MCF 10A (cell line): ENCODE data around the gene C11orf54. TPM values are rescaled to one million over a fixed set of nuclear protein-coding genes. Genes with fewer than 3 reads are reported as not detected.
A peak's percentile ranks its signal among the peaks of the same experiment; 100 is the strongest.
"Not testable (repeated sequence)": the region's sequence is repeated elsewhere in the genome, so short reads cannot be mapped to it uniquely, and the experiment has no call there.

ENCODE experiments used
- BruUV-seq: library from RNA; stranded (reverse); fragments of 400-500 nt; replicated peaks from 2 replicates; lab custom pipeline; 2021; lab: Mats Ljungman, UMichigan
- CTCF ChIA-PET: fragments of 300-600 bp; sonication (Branson Sonifier 250); formaldehyde crosslinking; extraction: SDS; loops from one replicate; lab custom pipeline; 2021; ENCODE audit warnings: antibody characterized with exemption, inconsistent platforms; lab: Yijun Ruan, JAX
- POLR2A ChIA-PET: fragments of 300-600, 350-650 bp; sonication (Branson Sonifier 250); formaldehyde crosslinking; extraction: SDS; loops from one replicate; lab custom pipeline; 2020; ENCODE audit warnings: antibody characterized with exemption, inconsistent platforms; lab: Yijun Ruan, JAX
- DNase-seq: peaks from one replicate; pipeline ENCODE4 v3.0.0-alpha.2; 2018; ENCODE audit not compliant: unreplicated experiment
- H3K27ac Mint-ChIP-seq: one replicate; pipeline ENCODE4 v1.8.0; 2022; ENCODE audit warnings: mild to moderate bottlenecking, low read depth, mixed read lengths; ENCODE audit not compliant: unreplicated experiment
- H3K27me3 Mint-ChIP-seq: one replicate; pipeline ENCODE4 v1.8.0; 2022; ENCODE audit warnings: mixed read lengths; ENCODE audit not compliant: insufficient read depth, unreplicated experiment
- H3K36me3 Mint-ChIP-seq: one replicate; pipeline ENCODE4 v1.8.0; 2022; ENCODE audit warnings: mild to moderate bottlenecking, moderate library complexity, mixed read lengths; ENCODE audit not compliant: insufficient read depth, unreplicated experiment
- H3K4me1 Mint-ChIP-seq: one replicate; pipeline ENCODE4 v1.8.0; 2022; ENCODE audit warnings: mixed read lengths; ENCODE audit not compliant: insufficient read depth, unreplicated experiment
- H3K4me3 Mint-ChIP-seq: one replicate; pipeline ENCODE4 v1.8.0; 2022; ENCODE audit warnings: mild to moderate bottlenecking, moderate library complexity, mixed read lengths; ENCODE audit not compliant: unreplicated experiment
- H3K9me3 Mint-ChIP-seq: one replicate; pipeline ENCODE4 v1.8.0; 2022; ENCODE audit warnings: mixed read lengths; ENCODE audit not compliant: unreplicated experiment
- intact Hi-C: fragments of 100-400 bp; cut with micrococcal nuclease; formaldehyde crosslinking; loops from 2 replicates; pipeline ENCODE4 v1.14.1; 2022
- total RNA-seq: library from RNA; stranded (reverse); gene quantifications from 2 replicates; pipeline ENCODE4 v1.2.3, GENCODE V29; 2022
- TF ChIP-seq, protein P1 (sequence below): fragments of 200-600 bp; IDR thresholded peaks from one replicate; pipeline ENCODE4 v1.8.0; 2022; ENCODE audit warnings: antibody characterized with exemption, mild to moderate bottlenecking; ENCODE audit not compliant: unreplicated experiment

C11orf54 gene
- total RNA-seq, 1 experiment from 2014 or later: 13.8 TPM

DNA sequence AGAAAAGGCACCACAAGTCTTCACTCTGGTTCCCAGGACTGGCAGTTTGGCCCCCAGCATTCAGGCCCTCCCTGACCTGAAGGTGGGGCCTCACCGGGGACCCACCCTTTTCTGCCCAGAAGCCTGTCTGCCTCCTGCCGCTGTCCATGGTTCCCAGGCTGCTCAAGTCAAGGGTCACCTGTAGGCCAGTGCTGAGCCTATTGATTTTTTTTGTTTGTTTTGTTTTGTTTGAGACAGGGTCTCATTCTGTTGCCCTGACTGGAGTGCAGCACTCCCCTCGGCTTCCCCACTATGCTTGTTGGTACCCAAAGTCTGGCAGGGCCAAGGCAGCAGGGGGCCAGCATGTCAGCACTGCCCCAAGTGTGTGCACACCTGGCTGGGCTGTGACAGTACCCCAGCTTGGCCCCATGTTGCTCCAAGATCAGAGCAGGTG lies 31.6 kb downstream of the C11orf54 start:
- H3K4me3 Mint-ChIP-seq: no peak overlapping the region
- BruUV-seq: no TSS peak
- H3K9me3 Mint-ChIP-seq: no peaks in the 10 kb centered on the region
- H3K27ac Mint-ChIP-seq: no peak overlapping the region
- ChIA-PET CTCF (no interaction called here), POLR2A (interaction anchor here (1.0 to 5.3 kb wide), 2 partner anchors 10 to 31 kb away, joined by 3 to 27 read pairs; partner anchors contain the start of genes C11orf54, MED17 and TAF1D)
- intact Hi-C loops: no loop called here
- H3K36me3 Mint-ChIP-seq: no peaks in the 10 kb centered on the region
- TF ChIP-seq, protein P1, sequence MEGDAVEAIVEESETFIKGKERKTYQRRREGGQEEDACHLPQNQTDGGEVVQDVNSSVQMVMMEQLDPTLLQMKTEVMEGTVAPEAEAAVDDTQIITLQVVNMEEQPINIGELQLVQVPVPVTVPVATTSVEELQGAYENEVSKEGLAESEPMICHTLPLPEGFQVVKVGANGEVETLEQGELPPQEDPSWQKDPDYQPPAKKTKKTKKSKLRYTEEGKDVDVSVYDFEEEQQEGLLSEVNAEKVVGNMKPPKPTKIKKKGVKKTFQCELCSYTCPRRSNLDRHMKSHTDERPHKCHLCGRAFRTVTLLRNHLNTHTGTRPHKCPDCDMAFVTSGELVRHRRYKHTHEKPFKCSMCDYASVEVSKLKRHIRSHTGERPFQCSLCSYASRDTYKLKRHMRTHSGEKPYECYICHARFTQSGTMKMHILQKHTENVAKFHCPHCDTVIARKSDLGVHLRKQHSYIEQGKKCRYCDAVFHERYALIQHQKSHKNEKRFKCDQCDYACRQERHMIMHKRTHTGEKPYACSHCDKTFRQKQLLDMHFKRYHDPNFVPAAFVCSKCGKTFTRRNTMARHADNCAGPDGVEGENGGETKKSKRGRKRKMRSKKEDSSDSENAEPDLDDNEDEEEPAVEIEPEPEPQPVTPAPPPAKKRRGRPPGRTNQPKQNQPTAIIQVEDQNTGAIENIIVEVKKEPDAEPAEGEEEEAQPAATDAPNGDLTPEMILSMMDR: no peak
- no peaks in the 10 kb centered on the region for H3K27me3 Mint-ChIP-seq
- no peaks in the 10 kb centered on the region for H3K4me1 Mint-ChIP-seq
- DNase-seq: no peak

DNA sequence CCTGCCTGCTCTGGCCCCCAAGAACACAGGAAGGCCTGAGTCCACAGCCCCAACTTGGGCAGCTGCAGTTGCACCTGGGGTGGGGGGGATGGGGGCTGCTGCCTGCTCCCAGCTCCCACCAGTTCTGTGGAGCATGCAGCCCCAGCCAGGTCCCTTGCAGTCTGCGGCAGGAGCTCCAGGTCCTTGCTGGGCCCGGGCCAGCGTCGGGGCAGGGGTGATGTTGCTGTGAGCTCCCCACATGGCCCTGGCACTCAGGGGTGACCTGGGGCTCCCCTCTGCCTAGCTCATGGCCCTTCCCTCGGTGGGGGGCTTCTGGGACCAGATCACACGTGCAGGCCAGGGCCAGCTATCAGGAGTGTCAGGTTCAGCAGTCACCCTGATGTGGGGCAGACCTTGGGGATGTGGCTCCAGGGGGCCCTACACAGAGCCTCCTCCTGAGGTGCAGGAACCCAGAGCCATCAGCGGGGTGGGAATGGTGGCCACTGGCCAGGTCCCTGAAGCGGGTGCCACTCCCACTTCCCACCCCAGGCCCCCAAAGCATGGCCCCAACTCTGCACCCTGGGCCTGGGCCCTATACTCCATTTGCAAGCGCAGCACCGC lies 32.2 kb downstream of the C11orf54 start:
- BruUV-seq: no TSS peak
- no peaks in the 10 kb centered on the region for H3K4me1 Mint-ChIP-seq
- TF ChIP-seq, protein P1: no peak
- no peak for DNase-seq
- no peaks in the 10 kb centered on the region for H3K36me3 Mint-ChIP-seq
- H3K27ac Mint-ChIP-seq: no peak overlapping the region
- H3K27me3 Mint-ChIP-seq: no peaks in the 10 kb centered on the region
- ChIA-PET POLR2A (interaction anchor here (1.4 kb wide), 1 partner anchor 10 kb away, joined by 4 read pairs; the partner anchor contains the start of gene MED17), CTCF (no interaction called here)
- H3K4me3 Mint-ChIP-seq: no peak overlapping the region
- H3K9me3 Mint-ChIP-seq: no peaks in the 10 kb centered on the region
- intact Hi-C loops: no loop called here

DNA sequence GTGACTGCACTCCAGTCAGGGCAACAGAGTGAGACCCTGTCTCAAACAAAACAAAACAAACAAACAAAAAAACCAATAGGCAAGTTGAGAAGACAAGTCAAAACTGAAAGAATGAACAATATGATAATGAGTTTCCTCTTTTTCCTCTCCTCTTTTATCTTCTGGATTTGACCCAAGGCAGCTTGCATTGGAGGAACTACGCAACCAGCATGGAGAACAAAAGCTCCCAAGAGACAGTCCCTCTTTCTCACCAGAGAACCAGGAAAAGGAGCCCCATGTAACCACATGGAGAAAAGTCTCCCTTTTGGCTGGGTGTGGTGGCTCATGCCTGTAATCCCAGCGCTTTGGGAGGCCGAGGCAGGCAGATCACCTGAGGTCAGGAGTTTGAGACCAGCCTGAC lies 33.1 kb downstream of the C11orf54 start:
- CTCF ChIA-PET, intact Hi-C loops, H3K4me1 Mint-ChIP-seq, H3K36me3 Mint-ChIP-seq, BruUV-seq, H3K9me3 Mint-ChIP-seq, H3K4me3 Mint-ChIP-seq, DNase-seq, H3K27me3 Mint-ChIP-seq, H3K27ac Mint-ChIP-seq: not testable (repeated sequence)
- POLR2A ChIA-PET: interaction anchor here (1.4 kb wide), 1 partner anchor 10 kb away, joined by 4 read pairs; the partner anchor contains the start of gene MED17

DNA sequence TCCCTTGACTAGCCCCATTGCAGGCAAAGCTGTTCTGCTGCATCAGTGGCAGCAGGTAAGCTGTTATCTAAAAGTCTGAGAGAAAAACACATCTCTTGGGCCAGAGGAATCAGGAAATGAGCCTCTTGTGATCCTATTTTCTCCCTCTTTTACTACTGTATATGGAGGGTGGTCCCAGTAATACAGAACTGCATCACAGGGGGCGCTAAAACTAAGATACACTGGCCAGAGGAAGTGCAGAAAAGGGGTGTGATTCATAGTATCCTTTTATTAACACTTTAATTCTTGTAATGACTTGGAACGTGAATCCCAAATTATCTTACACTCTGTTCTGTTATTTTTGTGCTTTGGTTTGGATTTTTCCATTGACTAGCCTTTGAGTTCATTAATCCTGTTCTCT lies 33.8 kb downstream of the C11orf54 start:
- TF ChIP-seq, protein P1: no peak
- H3K4me1 Mint-ChIP-seq: no peaks in the 10 kb centered on the region
- no TSS peak for BruUV-seq
- no peaks in the 10 kb centered on the region for H3K36me3 Mint-ChIP-seq
- H3K4me3 Mint-ChIP-seq: no peak overlapping the region
- no peak overlapping the region for H3K27ac Mint-ChIP-seq
- no peaks in the 10 kb centered on the region for H3K27me3 Mint-ChIP-seq
- ChIA-PET POLR2A (no interaction called here), CTCF (no interaction called here)
- DNase-seq: peak; percentile 23
- intact Hi-C loops: no loop called here
- no peaks in the 10 kb centered on the region for H3K9me3 Mint-ChIP-seq
